Measurements from ENCODE around the gene C1RL. TPM values are rescaled to one million over a fixed set of nuclear protein-coding genes. Genes with fewer than 3 reads are reported as not detected.

The C1RL gene
- total RNA-seq, 8 experiments from 2014 or later: 1.5 to 61.5 (median 11.1) TPM

DNA sequence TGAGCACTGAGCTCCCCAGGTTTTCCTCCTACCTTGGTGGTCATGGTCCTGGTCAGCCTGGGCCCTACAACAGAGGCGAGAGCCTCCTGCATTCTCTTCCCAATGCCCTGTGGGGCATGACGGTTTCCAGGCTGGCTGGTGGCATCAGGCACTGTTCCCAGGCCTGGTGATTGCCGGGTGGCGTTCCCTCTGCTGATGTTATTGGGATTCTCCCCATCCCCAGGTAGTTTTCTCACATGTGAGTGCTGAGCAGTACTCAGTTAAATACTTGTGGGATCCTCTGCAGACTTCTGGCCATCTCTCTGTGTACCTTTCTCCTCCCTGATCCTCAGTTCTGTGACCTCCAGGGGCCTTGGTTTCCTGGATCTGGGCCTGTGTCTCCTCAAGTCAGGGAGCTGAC is 32.5 kb downstream of the C1RL start:
- H3K4me3 ChIP-seq: no peak overlapping the region
- in situ Hi-C loops (cut with MboI; ENCODE audit: low pct_unique_long_range_greater_than_20kb in 2 of 9, low sequenced_read_pairs in 9 of 9, unreplicated experiment in 9 of 9): no loop called here
- no peak overlapping the region for H3K27ac ChIP-seq
- 80 to 100% (median 86%) methylated on average over 1 to 4 of the region's 4 CpGs; no CpG with 5 or more reads in 5 of the 10 experiments for WGBS, 10 experiments
- no peaks in the 10 kb centered on the region for H3K4me1 ChIP-seq (replicated peaks in 1 of 2)
- ATAC-seq (replicated peaks in 6 of 8): no peak

- in situ Hi-C loops (cut with MboI; ENCODE audit: low pct_unique_long_range_greater_than_20kb in 2 of 9, low sequenced_read_pairs in 9 of 9, unreplicated experiment in 9 of 9): no loop called here
- Histone ChIP-seq H3K4me1 (replicated peaks in 1 of 2) (no peaks in the 10 kb centered on the region), H3K4me3 (no peak overlapping the region), H3K27ac (no peak overlapping the region)
- peak in 2 of 8 experiments; percentile 35 to 59 for ATAC-seq (replicated peaks in 6 of 8)
- 0 to 100% (median 29%) methylated on average over 1 to 3 of the region's 3 CpGs; no CpG with 5 or more reads in 3 of the 10 experiments for WGBS, 10 experiments
Measured at GRCh38 chr12:7075939-7076338, 33.1 kb downstream of the C1RL start.

DNA sequence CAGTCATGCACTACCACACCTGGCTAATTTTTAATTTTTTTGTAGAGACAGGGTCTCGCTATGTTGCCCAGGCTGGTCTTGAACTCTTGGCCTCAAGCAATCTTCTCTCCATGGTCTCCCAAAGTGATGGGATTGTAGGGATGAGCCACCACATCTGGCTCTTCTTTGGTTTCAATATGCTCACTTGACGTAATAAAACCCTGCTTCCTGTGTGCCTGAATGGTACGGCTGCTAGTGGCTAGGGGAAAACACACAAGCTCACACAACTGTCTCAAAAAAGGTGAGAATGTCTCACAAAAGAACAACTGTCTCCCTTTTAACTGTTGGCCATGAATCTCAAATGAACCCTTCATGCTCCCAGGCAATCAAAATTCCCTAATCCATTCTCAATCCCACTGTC is 33.5 kb downstream of the C1RL start:
- in situ Hi-C loops (cut with MboI; ENCODE audit: low pct_unique_long_range_greater_than_20kb in 2 of 9, low sequenced_read_pairs in 9 of 9, unreplicated experiment in 9 of 9): no loop called here
- Histone ChIP-seq H3K27ac (no peak overlapping the region), H3K4me3 (no peak overlapping the region), H3K4me1 (replicated peaks in 1 of 2) (no peaks in the 10 kb centered on the region)
- WGBS, 10 experiments: 60 to 100% (median 80%) methylated on average over 1 to 3 of the region's 3 CpGs; no CpG with 5 or more reads in 1 of the 10 experiments
- ATAC-seq (replicated peaks in 6 of 8): peak in 1 of 8 experiments; percentile 10

DNA sequence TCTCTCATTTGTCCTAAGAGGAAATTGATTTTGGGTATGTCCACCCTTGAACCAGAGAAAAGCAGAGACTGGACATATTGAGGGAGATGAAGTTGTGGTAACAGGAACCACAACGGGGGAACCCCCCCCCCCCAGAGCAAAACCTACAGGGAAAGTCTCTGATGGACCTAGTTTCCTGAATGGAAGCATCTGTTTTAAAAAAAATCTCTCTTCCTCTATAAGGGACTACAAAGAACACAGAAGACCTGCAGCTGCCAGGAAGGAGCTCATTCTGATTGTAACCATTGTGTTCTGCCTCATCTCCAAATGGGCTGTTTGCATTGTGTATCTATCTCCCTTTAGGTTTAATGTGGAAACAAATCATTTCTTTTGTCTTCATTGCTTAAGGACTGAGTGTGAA is 35.1 kb downstream of the C1RL start:
- ATAC-seq (replicated peaks in 6 of 8): peak in 1 of 8 experiments; percentile 47
- no peaks in the 10 kb centered on the region for H3K4me1 ChIP-seq (replicated peaks in 1 of 2)
- no peak overlapping the region for H3K4me3 ChIP-seq
- in situ Hi-C loops (cut with MboI; ENCODE audit: low pct_unique_long_range_greater_than_20kb in 2 of 9, low sequenced_read_pairs in 9 of 9, unreplicated experiment in 9 of 9): no loop called here
- no peak overlapping the region for H3K27ac ChIP-seq
- 10 to 50% (median 17%) methylated on average over 1 of the region's 1 CpG; no CpG with 5 or more reads in 7 of the 10 experiments for WGBS, 10 experiments

DNA sequence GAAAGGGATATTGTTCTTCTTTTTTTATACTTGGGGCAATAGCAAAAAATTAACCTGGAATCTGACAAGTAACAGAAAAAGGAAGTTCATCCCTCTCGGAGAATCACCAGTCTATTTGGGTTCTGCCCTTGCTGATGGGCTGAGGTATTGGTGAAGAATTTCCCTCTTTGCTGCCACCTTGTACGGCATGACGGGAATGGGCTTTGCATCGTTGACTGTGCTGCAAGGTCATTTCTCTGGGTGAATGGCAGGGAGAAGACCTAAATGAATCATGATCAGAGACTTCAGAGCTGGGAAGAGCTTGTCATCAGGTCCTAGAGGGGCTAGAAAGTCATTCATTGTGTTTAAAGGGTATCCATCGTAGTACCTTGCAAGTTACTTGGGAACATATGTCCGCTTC is 36.5 kb downstream of the C1RL start:
- ATAC-seq (replicated peaks in 6 of 8): no peak
- H3K4me3 ChIP-seq: no peak overlapping the region
- H3K27ac ChIP-seq: no peak overlapping the region
- H3K4me1 ChIP-seq (replicated peaks in 1 of 2): no peaks in the 10 kb centered on the region
- 54 to 100% (median 89%) methylated on average over 1 to 6 of the region's 6 CpGs; no CpG with 5 or more reads in 2 of the 10 experiments for WGBS, 10 experiments
- in situ Hi-C loops (cut with MboI; ENCODE audit: low pct_unique_long_range_greater_than_20kb in 2 of 9, low sequenced_read_pairs in 9 of 9, unreplicated experiment in 9 of 9): no loop called here

DNA sequence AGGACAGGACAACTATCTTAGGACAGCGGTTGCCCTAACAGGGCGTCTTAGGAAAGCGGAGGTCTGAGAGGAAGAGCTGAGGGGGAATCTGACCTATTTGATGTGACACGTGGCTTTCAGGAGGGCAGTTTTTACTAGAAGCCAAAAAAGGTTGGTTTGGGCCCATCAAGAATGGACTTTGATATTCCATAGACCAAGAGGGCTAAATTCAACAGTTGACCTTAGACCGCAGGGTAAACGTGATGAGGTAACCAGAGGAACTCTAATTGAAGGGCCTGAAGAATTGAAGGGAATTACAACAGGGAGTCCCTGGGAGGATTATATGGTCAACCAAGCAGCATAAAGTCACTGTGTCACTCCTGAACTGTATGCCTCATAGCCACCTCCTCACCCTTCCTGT is 37.0 kb downstream of the C1RL start:
- in situ Hi-C loops (cut with MboI; ENCODE audit: low pct_unique_long_range_greater_than_20kb in 2 of 9, low sequenced_read_pairs in 9 of 9, unreplicated experiment in 9 of 9): no loop called here
- no peak for ATAC-seq (replicated peaks in 6 of 8)
- no peak overlapping the region for H3K27ac ChIP-seq
- 60 to 100% (median 79%) methylated on average over 1 to 6 of the region's 6 CpGs for WGBS, 10 experiments
- no peaks in the 10 kb centered on the region for H3K4me1 ChIP-seq (replicated peaks in 1 of 2)
- no peak overlapping the region for H3K4me3 ChIP-seq

DNA sequence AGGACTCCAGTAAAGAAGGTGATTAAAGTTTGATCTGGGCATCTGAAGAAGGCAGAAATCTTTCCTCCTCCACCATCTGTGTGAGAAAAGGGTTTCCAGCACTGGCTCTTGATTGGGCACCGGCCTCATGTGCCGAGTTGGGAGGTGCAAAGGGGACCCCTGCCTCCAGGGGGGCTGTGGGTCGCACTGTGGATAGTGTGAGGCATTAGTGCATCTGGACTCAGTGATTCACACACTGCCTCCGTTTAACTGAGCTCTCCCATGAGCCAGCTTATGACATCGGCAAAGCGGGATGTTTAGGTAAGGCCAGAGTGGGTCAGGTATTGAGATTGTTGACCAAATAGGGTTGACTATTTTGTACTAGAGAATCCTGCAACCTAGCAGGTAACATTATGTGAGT is 39.6 kb downstream of the C1RL start:
- Histone ChIP-seq H3K4me3 (no peak overlapping the region), H3K27ac (no peak overlapping the region), H3K4me1 (replicated peaks in 1 of 2) (no peaks in the 10 kb centered on the region)
- WGBS, 10 experiments: 61 to 100% (median 80%) methylated on average over 1 to 5 of the region's 6 CpGs; no CpG with 5 or more reads in 5 of the 10 experiments
- in situ Hi-C loops (cut with MboI; ENCODE audit: low pct_unique_long_range_greater_than_20kb in 2 of 9, low sequenced_read_pairs in 9 of 9, unreplicated experiment in 9 of 9): no loop called here
- ATAC-seq (replicated peaks in 6 of 8): no peak

GRCh38 chr12:7068994-7069346 is 40.0 kb downstream of the C1RL start:
- 59 to 93% (median 80%) methylated on average over 1 to 2 of the region's 2 CpGs; no CpG with 5 or more reads in 7 of the 10 experiments for WGBS, 10 experiments
- ATAC-seq (replicated peaks in 6 of 8): no peak
- Histone ChIP-seq H3K27ac (no peak overlapping the region), H3K4me1 (replicated peaks in 1 of 2) (no peaks in the 10 kb centered on the region), H3K4me3 (no peak overlapping the region)
- in situ Hi-C loops (cut with MboI; ENCODE audit: low pct_unique_long_range_greater_than_20kb in 2 of 9, low sequenced_read_pairs in 9 of 9, unreplicated experiment in 9 of 9): no loop called here

GRCh38 chr12:7068240-7068993 is 40.6 kb downstream of the C1RL start:
- in situ Hi-C loops (cut with MboI; ENCODE audit: low pct_unique_long_range_greater_than_20kb in 2 of 9, low sequenced_read_pairs in 9 of 9, unreplicated experiment in 9 of 9): no loop called here
- WGBS, 10 experiments: 0 to 92% (median 62%) methylated on average over 1 to 11 of the region's 11 CpGs; no CpG with 5 or more reads in 1 of the 10 experiments
- Histone ChIP-seq H3K4me3 (no peak overlapping the region), H3K27ac (no peak overlapping the region), H3K4me1 (replicated peaks in 1 of 2) (no peaks in the 10 kb centered on the region)
- ATAC-seq (replicated peaks in 6 of 8): no peak

GRCh38 chr12:7067096-7067495 is 41.9 kb downstream of the C1RL start:
- H3K4me3 ChIP-seq: no peak overlapping the region
- no peak overlapping the region for H3K27ac ChIP-seq
- in situ Hi-C loops (cut with MboI; ENCODE audit: low pct_unique_long_range_greater_than_20kb in 2 of 9, low sequenced_read_pairs in 9 of 9, unreplicated experiment in 9 of 9): no loop called here
- H3K4me1 ChIP-seq (replicated peaks in 1 of 2): no peaks in the 10 kb centered on the region
- ATAC-seq (replicated peaks in 6 of 8): peak in 1 of 8 experiments; percentile 32
- 47 to 88% (median 59%) methylated on average over 1 to 5 of the region's 7 CpGs; no CpG with 5 or more reads in 2 of the 10 experiments for WGBS, 10 experiments

- 42 to 100% (median 82%) methylated on average over 1 to 2 of the region's 2 CpGs; no CpG with 5 or more reads in 4 of the 10 experiments for WGBS, 10 experiments
- Histone ChIP-seq H3K27ac (no peak overlapping the region), H3K4me3 (no peak overlapping the region), H3K4me1 (replicated peaks in 1 of 2) (no peaks in the 10 kb centered on the region)
- no peak for ATAC-seq (replicated peaks in 6 of 8)
- in situ Hi-C loops (cut with MboI; ENCODE audit: low pct_unique_long_range_greater_than_20kb in 2 of 9, low sequenced_read_pairs in 9 of 9, unreplicated experiment in 9 of 9): no loop called here
Measured at GRCh38 chr12:7066596-7066995, 42.4 kb downstream of the C1RL start.

- 17 to 94% (median 77%) methylated on average over 1 to 6 of the region's 7 CpGs for WGBS, 10 experiments
- Histone ChIP-seq H3K4me1 (replicated peaks in 1 of 2) (no peaks in the 10 kb centered on the region), H3K4me3 (no peak overlapping the region), H3K27ac (no peak overlapping the region)
- in situ Hi-C loops (cut with MboI; ENCODE audit: low pct_unique_long_range_greater_than_20kb in 2 of 9, low sequenced_read_pairs in 9 of 9, unreplicated experiment in 9 of 9): no loop called here
- no peak for ATAC-seq (replicated peaks in 6 of 8)
Measured at GRCh38 chr12:7065073-7065623, 43.9 kb downstream of the C1RL start.

DNA sequence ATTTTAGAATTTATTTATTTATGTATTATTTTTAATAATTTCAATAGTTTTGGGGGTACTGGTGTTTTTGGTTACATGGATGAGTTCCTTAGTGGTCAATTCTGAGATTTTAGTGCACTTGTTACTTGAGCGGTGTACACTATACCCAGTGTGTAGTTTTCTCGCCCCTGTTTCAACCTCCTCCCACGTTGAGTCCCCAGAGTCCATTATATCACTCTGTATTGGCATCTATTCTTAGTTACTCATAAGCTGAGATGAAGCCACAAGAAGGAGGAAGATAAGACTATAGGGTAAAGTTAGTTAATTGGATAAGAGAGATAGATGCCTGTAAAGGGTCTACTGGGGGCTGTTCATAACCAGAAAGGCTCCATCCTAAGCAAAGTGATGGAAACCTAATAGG is 44.5 kb downstream of the C1RL start:
- ATAC-seq (replicated peaks in 6 of 8): no peak
- H3K4me3 ChIP-seq: no peak overlapping the region
- H3K4me1 ChIP-seq (replicated peaks in 1 of 2): no peaks in the 10 kb centered on the region
- in situ Hi-C loops (cut with MboI; ENCODE audit: low pct_unique_long_range_greater_than_20kb in 2 of 9, low sequenced_read_pairs in 9 of 9, unreplicated experiment in 9 of 9): no loop called here
- 8 to 92% (median 73%) methylated on average over 1 to 3 of the region's 3 CpGs; no CpG with 5 or more reads in 2 of the 10 experiments for WGBS, 10 experiments
- no peak overlapping the region for H3K27ac ChIP-seq

- in situ Hi-C loops (cut with MboI; ENCODE audit: low pct_unique_long_range_greater_than_20kb in 2 of 9, low sequenced_read_pairs in 9 of 9, unreplicated experiment in 9 of 9): no loop called here
- 14 to 100% (median 88%) methylated on average over 1 to 7 of the region's 7 CpGs; no CpG with 5 or more reads in 2 of the 10 experiments for WGBS, 10 experiments
- H3K4me1 ChIP-seq (replicated peaks in 1 of 2): no peaks in the 10 kb centered on the region
- H3K27ac ChIP-seq: no peak overlapping the region
- no peak overlapping the region for H3K4me3 ChIP-seq
- no peak for ATAC-seq (replicated peaks in 6 of 8)
Measured at GRCh38 chr12:7061596-7061995, 47.4 kb downstream of the C1RL start.

Data from motor neuron (in vitro differentiated cells).